Mesenteric fat pad (tissue), 1 donor: Measurements from ENCODE around the gene TTLL7. TPM values are rescaled to one million over a fixed set of nuclear protein-coding genes. Genes with fewer than 3 reads are reported as not detected.

ENCODE experiments used
- DNase-seq: peaks from one replicate; pipeline ENCODE4 v3.0.0-alpha.2; 2020; ENCODE audit warnings: low spot score
- total RNA-seq: library from RNA; stranded (reverse); fragmentation: NEBNext Ultra II Directional; extraction: Animal tissue kit (Norgen Biotek cat#: 25700); gene quantifications from one replicate; pipeline ENCODE4 v1.2.1, GENCODE V29; 2021
- donor health status: DM: yes; HTN: yes; CAD: no.

Gene TTLL7
- total RNA-seq, 1 donor from 2014 or later: 8.8 TPM

- DNase-seq: no peak
Observed at GRCh38 chr1:83822208-83822607, 176.7 kb downstream of the TTLL7 start.

GRCh38 chr1:83819436-83819835 is 179.5 kb downstream of the TTLL7 start:
- DNase-seq: no peak

GRCh38 chr1:83818916-83819315 is 180.0 kb downstream of the TTLL7 start:
- DNase-seq: no peak

GRCh38 chr1:83816836-83817235 is 182.1 kb downstream of the TTLL7 start:
- DNase-seq: no peak

GRCh38 chr1:83815330-83815729 is 183.6 kb downstream of the TTLL7 start:
- no peak for DNase-seq

Other genes with a start within 250 kb of the TTLL7 start
- 38.1 TPM for gene PRKACB, start 145.1 kb upstream of the TTLL7 start, total RNA-seq